Calu3 (cell line): Measurements from ENCODE around the gene BIRC2. TPM values are rescaled to one million over a fixed set of nuclear protein-coding genes. Genes with fewer than 3 reads are reported as not detected.

Source experiments
- BruUV-seq: library from RNA; stranded (reverse); fragments of 400-500 nt; replicated peaks from 2 replicates; lab custom pipeline; 2021; lab: Mats Ljungman, UMichigan
- CTCF ChIA-PET: fragments of 300-600 bp; sonication (Branson Sonifier 250); formaldehyde crosslinking; loops from one replicate; lab custom pipeline; 2022; ENCODE audit warnings: antibody characterized with exemption; lab: Charles Lee
- DNase-seq: peaks from one replicate; pipeline ENCODE4 v3.0.0; 2022
- H3K27ac Mint-ChIP-seq: one replicate; pipeline ENCODE4 v1.8.0; 2022; ENCODE audit warnings: mixed read lengths; ENCODE audit not compliant: unreplicated experiment
- H3K27me3 Mint-ChIP-seq: one replicate; pipeline ENCODE4 v1.8.0; 2022; ENCODE audit warnings: mixed read lengths; ENCODE audit not compliant: unreplicated experiment
- H3K36me3 Mint-ChIP-seq: one replicate; pipeline ENCODE4 v1.8.0; 2022; ENCODE audit warnings: mild to moderate bottlenecking, moderate library complexity, mixed read lengths; ENCODE audit not compliant: insufficient read depth, unreplicated experiment
- H3K4me1 Mint-ChIP-seq: one replicate; pipeline ENCODE4 v1.8.0; 2022; ENCODE audit warnings: mild to moderate bottlenecking, low read depth, mixed read lengths; ENCODE audit not compliant: unreplicated experiment
- H3K4me3 Mint-ChIP-seq: one replicate; pipeline ENCODE4 v1.8.0; 2022; ENCODE audit warnings: mild to moderate bottlenecking, low read depth, moderate library complexity, mixed read lengths; ENCODE audit not compliant: unreplicated experiment
- H3K9me3 Mint-ChIP-seq: one replicate; pipeline ENCODE4 v1.8.0; 2022; ENCODE audit warnings: low read depth, mixed read lengths; ENCODE audit not compliant: unreplicated experiment
- CTCF ChIP-seq: fragments of 200-600 bp; IDR thresholded peaks from one replicate; pipeline ENCODE4 v1.8.0; 2022; ENCODE audit warnings: antibody characterized with exemption; ENCODE audit not compliant: unreplicated experiment
- intact Hi-C: fragments of 100-400 bp; cut with micrococcal nuclease; formaldehyde crosslinking; loops from one replicate; pipeline ENCODE4 v1.10.0; 2022; ENCODE audit not compliant: unreplicated experiment
- total RNA-seq: library from RNA; stranded (reverse); gene quantifications from 2 replicates; pipeline ENCODE4 v1.2.3, GENCODE V29; 2022

BIRC2 gene
- total RNA-seq, 1 experiment from 2014 or later, result 32.6 TPM

- H3K4me3 Mint-ChIP-seq, result no peak overlapping the region
- CTCF ChIA-PET, result interaction anchor here (0.5 kb wide), 1 partner anchor 16 kb away, joined by 3 read pairs; no protein-coding TSS in a partner anchor
- no peak overlapping the region for H3K27ac Mint-ChIP-seq
- TF ChIP-seq CTCF, result no peak
- intact Hi-C loops, result loop anchor here (5.0 to 10.0 kb wide), 2 partner anchors 151 to 268 kb away; no protein-coding TSS in a partner anchor
- H3K36me3 Mint-ChIP-seq, result peaks cover 38% of the 10 kb centered on the region
- no peak for DNase-seq
- BruUV-seq, result no TSS peak
- H3K4me1 Mint-ChIP-seq, result peaks cover 27% of the 10 kb centered on the region
- H3K27me3 Mint-ChIP-seq, result no peaks in the 10 kb centered on the region
- H3K9me3 Mint-ChIP-seq, result no peaks in the 10 kb centered on the region
Measured at GRCh38 chr11:102343809-102344208, 3.2 kb upstream of the BIRC2 start.

GRCh38 chr11:102345904-102346303 is 1.1 kb upstream of the BIRC2 start:
- no peak for TF ChIP-seq CTCF
- peak overlapping the region; percentile 89 for H3K27ac Mint-ChIP-seq
- intact Hi-C loops, result loop anchor here (10.0 kb wide), 1 partner anchor 149 kb away; no protein-coding TSS in a partner anchor
- peak overlapping the region; percentile 77 for H3K4me3 Mint-ChIP-seq
- peaks cover 38% of the 10 kb centered on the region for H3K36me3 Mint-ChIP-seq
- peak; percentile 29 for DNase-seq
- no peaks in the 10 kb centered on the region for H3K27me3 Mint-ChIP-seq
- H3K9me3 Mint-ChIP-seq, result no peaks in the 10 kb centered on the region
- H3K4me1 Mint-ChIP-seq, result peaks cover 20% of the 10 kb centered on the region
- CTCF ChIA-PET, result no interaction called here
- no TSS peak for BruUV-seq

GRCh38 chr11:102346456-102346747 is 612 bp upstream of the BIRC2 start:
- peak overlapping the region; percentile 89 for H3K27ac Mint-ChIP-seq
- no TSS peak for BruUV-seq
- peaks cover 19% of the 10 kb centered on the region for H3K4me1 Mint-ChIP-seq
- no peak for DNase-seq
- CTCF ChIA-PET, result interaction anchor here (0.5 kb wide), 1 partner anchor 12 kb away, joined by 3 read pairs; no protein-coding TSS in a partner anchor
- intact Hi-C loops, result loop anchor here (10.0 kb wide), 1 partner anchor 148 kb away; no protein-coding TSS in a partner anchor
- TF ChIP-seq CTCF, result no peak
- H3K27me3 Mint-ChIP-seq, result no peaks in the 10 kb centered on the region
- peaks cover 38% of the 10 kb centered on the region for H3K36me3 Mint-ChIP-seq
- no peaks in the 10 kb centered on the region for H3K9me3 Mint-ChIP-seq
- H3K4me3 Mint-ChIP-seq, result peak overlapping the region; percentile 77

- CTCF ChIA-PET, result no interaction called here
- H3K27ac Mint-ChIP-seq, result peak overlapping the region; percentile 90
- H3K27me3 Mint-ChIP-seq, result no peaks in the 10 kb centered on the region
- TSS peak; percentile 50 for BruUV-seq
- peaks cover 9% of the 10 kb centered on the region for H3K4me1 Mint-ChIP-seq
- peak overlapping the region; percentile 77 for H3K4me3 Mint-ChIP-seq
- no peaks in the 10 kb centered on the region for H3K9me3 Mint-ChIP-seq
- intact Hi-C loops, result loop anchor here (2.0 to 10.0 kb wide), 2 partner anchors 59 to 147 kb away; no protein-coding TSS in a partner anchor
- DNase-seq, result peak; percentile 12
- H3K36me3 Mint-ChIP-seq, result peaks cover 48% of the 10 kb centered on the region
- TF ChIP-seq CTCF, result no peak
Measured at GRCh38 chr11:102347462-102348370, 702 bp downstream of the BIRC2 start.
